Large intestine (tissue), 3 donors: ENCODE measurements around the gene CAMTA1. TPM values are rescaled to one million over a fixed set of nuclear protein-coding genes. Genes with fewer than 3 reads are reported as not detected.

Source experiments
- DNase-seq, 2 donors: peaks; one replicate each; pipeline versions ENCODE4 v3.0.0 to v3.0.0-alpha.2; 2013
- H3K27ac ChIP-seq: one replicate; pipeline ENCODE4 v1.5.1; 2013; ENCODE audit warnings: low read length
- H3K27me3 ChIP-seq: 2 replicates; pipeline ENCODE4 v1.6.1; 2013; ENCODE audit warnings: low read length; ENCODE audit not compliant: control insufficient read depth, insufficient read depth
- H3K36me3 ChIP-seq: 2 replicates; pipeline ENCODE4 v1.6.1; 2013; ENCODE audit warnings: low read length; ENCODE audit not compliant: control insufficient read depth, insufficient read depth
- H3K4me1 ChIP-seq: one replicate; pipeline ENCODE4 v1.6.1; 2013; ENCODE audit warnings: low read length; ENCODE audit not compliant: control insufficient read depth, insufficient read depth
- H3K4me3 ChIP-seq: one replicate; pipeline ENCODE4 v1.5.1; 2013; ENCODE audit warnings: low read length
- H3K9me3 ChIP-seq: one replicate; pipeline ENCODE4 v1.6.1; 2013; ENCODE audit warnings: mild to moderate bottlenecking, low read depth, low read length, moderate library complexity; ENCODE audit not compliant: control insufficient read depth
- WGBS: methylation state at CpG from one replicate; pipeline ENCODE4 v1.1.5; 2013; ENCODE audit warnings: low lambda C conversion rate; ENCODE audit not compliant: insufficient coverage; 5-methylcytosine and 5-hydroxymethylcytosine counted together
- polyA plus RNA-seq: library from polyadenylated mRNA; unstranded; fragments of 120-200 nt; gene quantifications from one replicate; pipeline ENCODE4 v1.2.1, GENCODE V29; 2013

Gene CAMTA1
- polyA plus RNA-seq, 1 donor, result 67.9 TPM

DNA sequence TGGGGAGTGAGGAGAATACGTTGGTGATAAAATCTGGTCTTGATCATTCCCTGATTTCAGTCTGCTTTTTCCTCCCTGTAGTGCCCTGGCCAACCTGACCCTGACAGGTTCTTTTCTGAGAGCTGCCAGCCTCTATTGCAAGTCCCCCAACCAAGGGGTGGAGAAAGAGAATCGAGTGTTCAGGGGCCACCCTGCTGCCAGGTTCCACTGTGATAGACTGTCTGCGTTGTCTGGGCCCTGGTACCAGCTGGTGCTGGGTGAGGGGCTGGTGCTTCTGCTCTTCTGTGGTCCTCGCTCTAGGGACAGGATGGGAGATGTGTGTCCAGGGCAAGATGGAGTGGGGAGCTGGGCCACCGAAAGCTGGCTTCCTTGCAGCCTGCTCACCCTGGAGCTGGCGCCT lies 214.6 kb downstream of the CAMTA1 start:
- no peak overlapping the region for H3K4me3 ChIP-seq
- H3K4me1 ChIP-seq, result no peaks in the 10 kb centered on the region
- no peaks in the 10 kb centered on the region for H3K36me3 ChIP-seq
- DNase-seq, result no peak
- no peaks in the 10 kb centered on the region for H3K9me3 ChIP-seq
- H3K27ac ChIP-seq, result no peak overlapping the region
- no peaks in the 10 kb centered on the region for H3K27me3 ChIP-seq
- no CpG with 5 or more reads among the region's 6 CpGs for WGBS

DNA sequence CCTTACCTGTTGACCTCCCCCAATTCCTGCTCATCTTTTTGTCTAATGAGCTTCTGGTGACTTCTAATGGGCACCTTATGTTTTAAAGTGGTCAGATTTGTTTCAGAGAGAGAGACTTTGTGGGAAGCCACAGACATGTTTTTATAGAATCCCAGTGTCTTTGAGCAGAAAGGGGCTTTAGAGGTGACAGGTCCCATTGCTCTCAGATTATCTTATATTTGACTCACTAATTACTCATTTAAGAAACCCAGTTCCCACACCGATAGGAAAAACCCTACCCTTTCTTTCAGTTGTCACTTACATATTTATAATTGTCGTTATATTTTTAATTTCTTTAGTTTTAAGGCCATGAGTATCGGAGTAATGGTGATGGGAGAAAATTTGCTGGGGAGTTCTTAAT lies 215.5 kb downstream of the CAMTA1 start:
- no peak overlapping the region for H3K4me3 ChIP-seq
- no peak for DNase-seq
- H3K27ac ChIP-seq, result no peak overlapping the region
- H3K36me3 ChIP-seq, result no peaks in the 10 kb centered on the region
- H3K9me3 ChIP-seq, result no peaks in the 10 kb centered on the region
- H3K4me1 ChIP-seq, result no peaks in the 10 kb centered on the region
- 67% methylated on average over 1 of the region's 3 CpGs for WGBS
- H3K27me3 ChIP-seq, result no peaks in the 10 kb centered on the region

DNA sequence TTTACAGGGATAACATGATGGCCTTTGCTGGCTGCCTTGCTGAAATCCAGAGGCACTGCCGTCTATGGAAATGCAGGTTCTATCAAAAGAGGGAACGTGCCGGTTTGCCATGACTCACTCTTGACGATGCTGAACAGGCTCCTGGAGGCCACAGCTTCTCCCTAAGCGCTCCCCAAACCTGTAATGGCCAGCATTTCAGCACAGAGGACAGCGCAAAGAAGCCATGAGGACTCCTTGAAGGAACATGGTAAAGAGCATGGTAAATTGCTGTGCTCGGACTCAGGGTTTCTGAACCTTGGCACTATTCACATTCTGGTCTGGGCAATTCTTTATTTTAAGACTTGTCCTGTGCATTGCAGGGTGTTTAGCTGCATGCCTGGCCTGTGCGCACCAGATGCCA lies 217.5 kb downstream of the CAMTA1 start:
- WGBS, result 80% methylated on average over 1 of the region's 8 CpGs
- DNase-seq, result no peak
- Histone ChIP-seq H3K9me3 (no peaks in the 10 kb centered on the region), H3K27me3 (no peaks in the 10 kb centered on the region), H3K4me1 (no peaks in the 10 kb centered on the region), H3K36me3 (no peaks in the 10 kb centered on the region), H3K27ac (no peak overlapping the region), H3K4me3 (no peak overlapping the region)

DNA sequence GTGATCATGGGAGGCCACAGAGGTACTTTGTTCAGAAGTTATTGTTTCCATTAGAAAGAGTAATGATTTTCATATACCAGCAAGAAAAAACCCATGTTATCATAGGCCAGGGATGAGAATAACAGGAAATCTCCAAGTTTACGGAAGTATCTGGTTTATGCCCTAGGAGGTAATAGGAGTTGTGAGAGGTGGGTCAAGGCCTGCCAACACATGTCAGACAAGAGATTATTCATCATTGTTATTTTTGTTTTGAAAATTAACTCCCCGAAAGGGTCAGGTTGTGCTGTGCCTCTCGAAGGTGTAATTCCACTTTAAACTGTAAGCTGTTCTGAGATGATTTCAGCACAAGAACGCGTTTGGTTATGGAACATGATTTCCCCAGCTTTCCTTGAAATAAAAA lies 218.4 kb downstream of the CAMTA1 start:
- no peak for DNase-seq
- Histone ChIP-seq H3K4me3 (no peak overlapping the region), H3K27ac (no peak overlapping the region), H3K36me3 (no peaks in the 10 kb centered on the region), H3K4me1 (no peaks in the 10 kb centered on the region), H3K9me3 (no peaks in the 10 kb centered on the region), H3K27me3 (no peaks in the 10 kb centered on the region)
- 95% methylated on average over 3 of the region's 5 CpGs for WGBS

DNA sequence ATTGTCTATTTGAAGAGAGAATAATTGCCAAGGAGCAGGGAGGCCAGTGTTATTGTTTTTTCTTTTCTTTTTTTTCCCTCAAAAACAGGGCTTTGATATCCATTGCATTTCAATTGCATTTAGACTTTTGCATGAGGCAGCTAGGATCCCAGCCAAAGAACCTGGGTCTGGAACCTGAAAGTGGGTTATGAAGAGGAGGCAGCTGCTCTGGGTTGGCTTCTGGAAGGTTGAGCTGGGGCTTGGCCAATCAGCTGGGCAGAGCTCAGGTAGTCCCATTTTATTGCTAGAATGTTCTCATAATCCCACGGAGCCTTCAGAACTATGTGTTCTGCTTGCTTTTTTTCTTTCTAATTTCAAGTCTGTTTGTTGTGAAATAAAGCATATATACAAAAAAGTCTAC lies 218.9 kb downstream of the CAMTA1 start:
- Histone ChIP-seq H3K27me3 (no peaks in the 10 kb centered on the region), H3K4me3 (no peak overlapping the region), H3K4me1 (no peaks in the 10 kb centered on the region), H3K9me3 (no peaks in the 10 kb centered on the region), H3K27ac (no peak overlapping the region), H3K36me3 (no peaks in the 10 kb centered on the region)
- no peak for DNase-seq
- WGBS, result no CpG with 5 or more reads among the region's 1 CpG

DNA sequence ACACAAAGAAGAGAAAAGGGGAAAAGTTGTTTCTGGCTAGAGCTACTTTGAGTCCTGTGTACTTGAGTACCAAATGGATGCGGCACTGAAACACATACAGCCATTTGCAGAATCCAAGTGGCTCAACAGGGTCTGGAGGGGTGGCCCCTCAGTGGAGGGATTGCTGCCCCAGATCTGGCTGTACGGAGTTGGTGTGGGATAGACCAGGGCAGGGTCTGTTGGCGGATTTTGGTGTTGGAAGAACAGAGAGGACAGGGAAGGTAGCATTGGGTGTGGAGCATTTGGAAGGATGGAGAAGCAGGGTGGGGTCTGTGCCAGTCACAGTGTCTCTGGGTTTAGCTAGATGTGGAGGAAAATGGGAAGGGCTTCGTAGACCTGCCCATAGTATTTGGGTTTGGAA lies 220.5 kb downstream of the CAMTA1 start:
- Histone ChIP-seq H3K27ac (no peak overlapping the region), H3K36me3 (no peaks in the 10 kb centered on the region), H3K4me1 (no peaks in the 10 kb centered on the region), H3K4me3 (no peak overlapping the region), H3K9me3 (no peaks in the 10 kb centered on the region), H3K27me3 (no peaks in the 10 kb centered on the region)
- DNase-seq, result no peak
- WGBS, result no CpG with 5 or more reads among the region's 4 CpGs

DNA sequence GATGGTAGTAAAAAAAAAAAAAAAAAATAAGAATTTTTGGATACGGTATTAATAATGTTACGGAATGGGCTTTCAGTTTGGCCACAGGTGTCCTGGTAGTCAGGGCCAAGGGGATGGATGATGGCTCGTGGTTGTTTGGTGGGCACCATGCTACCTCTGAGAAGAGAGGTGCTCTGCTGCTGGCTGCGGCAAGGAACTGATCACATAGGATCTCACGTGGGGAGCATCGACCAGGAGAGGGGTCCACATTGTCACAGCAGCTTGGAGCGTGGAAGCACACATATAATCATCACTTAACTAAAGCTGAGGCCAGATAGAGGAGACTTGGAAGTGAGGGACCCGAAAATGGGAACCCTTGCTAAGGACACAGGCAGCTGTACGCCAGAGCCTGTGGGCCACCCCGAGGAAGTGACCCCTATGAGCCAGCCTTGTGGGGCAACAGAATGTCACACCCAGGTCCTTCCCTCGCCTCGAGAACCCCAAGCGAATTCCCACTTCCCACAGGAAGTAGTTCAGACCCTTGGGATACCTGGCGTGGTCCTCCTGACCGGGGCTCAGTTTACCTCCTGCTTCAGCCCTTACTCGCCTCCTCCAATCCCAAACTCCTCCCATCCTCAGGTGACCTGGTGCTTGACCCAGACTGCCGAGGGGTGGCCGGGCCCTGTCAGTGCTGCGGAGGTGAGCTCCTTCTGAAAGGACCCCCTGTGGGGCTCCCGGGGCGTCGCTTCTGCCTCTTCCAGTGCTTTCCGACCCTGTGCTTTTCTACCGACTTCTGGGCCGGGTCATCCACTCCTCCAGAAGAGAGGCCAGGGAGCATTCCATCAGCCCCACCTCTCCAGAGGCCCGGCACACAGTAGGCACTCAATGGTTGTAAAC lies 222.0 kb downstream of the CAMTA1 start:
- no peak overlapping the region for H3K4me3 ChIP-seq
- no peaks in the 10 kb centered on the region for H3K36me3 ChIP-seq
- no peaks in the 10 kb centered on the region for H3K27me3 ChIP-seq
- no peak for DNase-seq
- H3K9me3 ChIP-seq, result no peaks in the 10 kb centered on the region
- no peaks in the 10 kb centered on the region for H3K4me1 ChIP-seq
- WGBS, result no CpG with 5 or more reads among the region's 26 CpGs
- H3K27ac ChIP-seq, result no peak overlapping the region

DNA sequence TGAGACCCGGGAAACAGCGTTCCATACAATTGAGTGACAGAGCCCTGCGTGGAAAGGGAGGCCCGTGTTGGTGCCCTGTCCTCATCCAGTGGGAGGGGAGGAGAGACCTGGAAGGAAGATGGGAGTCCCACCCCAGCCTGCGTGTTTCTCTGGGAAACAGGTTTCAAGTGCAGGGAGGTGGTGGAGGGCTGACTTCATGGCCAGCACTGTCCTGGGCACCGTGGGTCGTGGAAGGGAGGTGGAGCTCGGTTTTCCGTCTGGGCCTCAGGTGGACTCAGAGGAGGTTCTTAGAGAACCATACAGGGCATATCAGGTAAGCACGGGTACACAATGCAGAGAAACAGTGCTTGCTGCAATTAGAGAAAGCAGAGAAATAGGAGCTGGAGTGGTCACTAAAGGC lies 222.6 kb downstream of the CAMTA1 start:
- H3K36me3 ChIP-seq, result no peaks in the 10 kb centered on the region
- no peak for DNase-seq
- H3K4me3 ChIP-seq, result no peak overlapping the region
- WGBS, result no CpG with 5 or more reads among the region's 10 CpGs
- no peaks in the 10 kb centered on the region for H3K27me3 ChIP-seq
- H3K27ac ChIP-seq, result no peak overlapping the region
- H3K4me1 ChIP-seq, result no peaks in the 10 kb centered on the region
- H3K9me3 ChIP-seq, result no peaks in the 10 kb centered on the region

DNA sequence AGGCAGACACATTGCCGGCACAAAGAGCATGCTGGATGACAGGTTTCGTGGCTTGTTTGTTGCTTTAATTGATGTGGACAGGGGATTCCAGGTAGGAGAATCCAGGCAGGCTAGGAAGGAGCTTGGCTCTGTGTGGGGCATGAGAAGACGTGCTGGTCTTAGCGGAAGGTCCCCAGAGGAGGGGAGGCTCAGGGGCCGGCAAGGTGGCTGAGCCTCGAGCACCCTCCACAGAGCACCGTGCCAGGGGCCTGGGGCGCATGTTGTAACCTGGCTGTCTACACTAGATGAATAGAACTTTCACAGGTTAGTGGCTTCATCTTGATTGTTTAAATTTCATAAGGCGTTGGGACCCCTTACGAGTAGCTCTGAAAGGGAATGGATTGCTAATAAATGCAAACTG lies 223.1 kb downstream of the CAMTA1 start:
- Histone ChIP-seq H3K27me3 (no peaks in the 10 kb centered on the region), H3K9me3 (no peaks in the 10 kb centered on the region), H3K27ac (no peak overlapping the region), H3K4me3 (no peak overlapping the region), H3K36me3 (no peaks in the 10 kb centered on the region), H3K4me1 (no peaks in the 10 kb centered on the region)
- WGBS, result no CpG with 5 or more reads among the region's 10 CpGs
- no peak for DNase-seq

DNA sequence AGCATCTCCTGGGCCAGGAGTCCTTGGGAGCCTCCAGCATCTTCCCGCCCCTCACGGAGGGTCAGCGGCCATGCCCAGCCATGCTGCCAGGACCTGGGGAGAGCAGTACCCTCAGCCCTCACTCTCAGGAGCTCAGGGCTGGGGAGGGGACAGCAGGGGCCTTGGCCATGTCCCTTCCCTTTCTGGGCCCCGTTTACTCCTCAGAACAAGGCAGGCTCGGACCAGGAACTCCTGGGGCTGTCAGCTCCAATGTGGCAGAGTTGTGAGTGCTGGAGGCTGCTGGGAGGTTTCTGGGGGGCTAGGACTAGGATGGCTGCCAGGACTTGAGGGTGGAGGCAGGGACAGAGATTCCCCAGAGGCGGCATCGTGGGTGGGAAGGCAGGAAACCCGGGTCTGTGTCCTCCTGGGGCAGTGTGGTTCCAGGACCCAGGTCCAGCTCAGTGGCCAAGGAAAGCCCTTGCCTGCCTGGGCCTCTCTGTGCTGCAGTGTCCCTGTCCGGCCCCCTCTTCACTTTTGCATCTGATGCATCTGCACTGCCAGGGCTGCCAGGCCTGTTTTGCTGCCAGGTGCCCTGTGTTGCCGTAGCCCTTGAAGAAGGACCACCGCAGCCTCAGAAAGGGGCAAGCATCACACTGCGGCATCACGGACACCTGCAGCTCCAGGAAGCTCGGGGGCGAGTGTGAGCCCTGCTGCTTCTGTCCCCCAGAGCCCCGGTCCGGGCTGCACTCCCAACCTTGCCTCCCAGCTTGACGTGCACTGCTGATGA lies 223.9 kb downstream of the CAMTA1 start:
- H3K36me3 ChIP-seq, result no peaks in the 10 kb centered on the region
- no CpG with 5 or more reads among the region's 18 CpGs for WGBS
- H3K9me3 ChIP-seq, result no peaks in the 10 kb centered on the region
- H3K4me1 ChIP-seq, result no peaks in the 10 kb centered on the region
- H3K4me3 ChIP-seq, result no peak overlapping the region
- DNase-seq, result no peak
- no peak overlapping the region for H3K27ac ChIP-seq
- H3K27me3 ChIP-seq, result no peaks in the 10 kb centered on the region
